A673 (cell line): ENCODE results near the gene E2F7. TPM values are rescaled to one million over a fixed set of nuclear protein-coding genes. Genes with fewer than 3 reads are reported as not detected.

Experiments
- BruUV-seq: library from RNA; stranded (reverse); fragments of 400-500 nt; replicated peaks from 2 replicates; lab custom pipeline; 2021; lab: Mats Ljungman, UMichigan
- CTCF ChIA-PET: fragments of 300-600 bp; sonication (Branson Sonifier 250); formaldehyde crosslinking; loops from one replicate; lab custom pipeline; 2022; ENCODE audit warnings: antibody characterized with exemption; lab: Charles Lee
- POLR2A ChIA-PET: fragments of 300-600 bp; sonication (Branson Sonifier 250); formaldehyde crosslinking; loops from one replicate; lab custom pipeline; 2022; ENCODE audit warnings: antibody characterized with exemption; ENCODE audit not compliant: low non-redundant PET; lab: Charles Lee
- DNase-seq: peaks from one replicate; pipeline ENCODE4 v3.0.0-alpha.2; 2015; ENCODE audit warnings: low spot score
- H3K27ac ChIP-seq: fragments of 200-600 bp; sonication (generic); 2 replicates; pipeline ENCODE4 v1.5.1; 2016; ENCODE audit warnings: mixed run types, low read depth, mild to moderate bottlenecking, mixed read lengths, antibody characterized with exemption, low read length; ENCODE audit not compliant: poor library complexity, severe bottlenecking
- H3K27me3 ChIP-seq: fragments of 200-600 bp; sonication (generic); replicated peaks from 2 replicates; pipeline ENCODE4 v1.6.1; 2017; ENCODE audit warnings: mixed run types, low read depth, mild to moderate bottlenecking, mixed read lengths, antibody characterized with exemption, low read length; ENCODE audit not compliant: insufficient read depth, poor library complexity
- H3K36me3 ChIP-seq: fragments of 200-600 bp; sonication (generic); 2 replicates; pipeline ENCODE4 v1.6.1; 2016; ENCODE audit warnings: mixed run types, mild to moderate bottlenecking, mixed read lengths, antibody characterized with exemption, low read length; ENCODE audit not compliant: insufficient read depth, poor library complexity, severe bottlenecking
- H3K4me1 ChIP-seq: fragments of 200-600 bp; sonication (generic); 2 replicates; pipeline ENCODE4 v1.6.1; 2017; ENCODE audit warnings: mixed run types, mild to moderate bottlenecking, mixed read lengths, antibody characterized with exemption, low read length; ENCODE audit not compliant: insufficient read depth, poor library complexity, severe bottlenecking
- H3K4me3 ChIP-seq: fragments of 200-600 bp; sonication (generic); 2 replicates; pipeline ENCODE4 v1.5.1; 2016; ENCODE audit warnings: low read depth, mixed run types, mild to moderate bottlenecking, mixed read lengths, low read length; ENCODE audit not compliant: poor library complexity, severe bottlenecking
- H3K9me3 ChIP-seq: fragments of 200-600 bp; sonication (generic); 2 replicates; pipeline ENCODE4 v1.6.1; 2016; ENCODE audit warnings: mixed run types, low read depth, mild to moderate bottlenecking, mixed read lengths, antibody characterized with exemption, low read length; ENCODE audit not compliant: poor library complexity, severe bottlenecking
- EZH2 ChIP-seq: fragments of 200-600 bp; sonication (generic); IDR thresholded peaks from 2 replicates; pipeline ENCODE4 v1.6.1; 2017; ENCODE audit warnings: borderline replicate concordance, low read depth, mild to moderate bottlenecking, mixed read lengths, antibody characterized with exemption, low read length; ENCODE audit not compliant: poor library complexity, severe bottlenecking
- intact Hi-C: fragments of 100-400 bp; cut with micrococcal nuclease; formaldehyde crosslinking; loops from one replicate; pipeline ENCODE4 v1.10.0; 2022; ENCODE audit not compliant: unreplicated experiment
- total RNA-seq: library from RNA; stranded (reverse); gene quantifications from 2 replicates; pipeline ENCODE4 v1.2.3, GENCODE V29; 2021
- TF ChIP-seq, protein P1 (sequence below): fragments of 300-800, 200-600 bp; sonication (generic); conservative IDR thresholded peaks from 2 replicates; pipeline ENCODE4 v1.5.1; 2017; ENCODE audit warnings: low read depth, mild to moderate bottlenecking, antibody characterized with exemption, low read length, moderate library complexity, mixed read lengths

Gene E2F7
- total RNA-seq, 1 experiment from 2014 or later, result 26.7 TPM

DNA sequence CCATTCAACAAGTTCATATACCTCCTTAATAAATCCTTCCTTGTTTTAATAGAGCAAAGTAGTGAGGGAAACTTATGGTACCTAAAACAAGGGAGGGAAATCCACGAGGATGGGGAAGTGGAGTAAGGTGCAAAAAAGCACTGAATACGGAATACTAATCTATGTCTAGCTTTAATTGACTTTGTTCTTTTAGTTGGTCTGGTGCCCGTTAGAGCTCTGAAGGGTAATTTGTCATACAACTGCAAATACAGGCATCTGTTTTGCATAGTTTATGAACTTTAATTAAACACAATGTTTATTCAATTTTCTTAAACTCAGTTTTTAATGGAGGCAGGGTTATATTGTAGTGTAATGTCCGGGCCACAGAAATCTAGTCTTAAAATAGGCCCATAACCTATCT is 67.0 kb downstream of the E2F7 start:
- POLR2A ChIA-PET, result interaction anchor here (0.5 kb wide), 1 partner anchor 83 kb away, joined by 3 read pairs; no protein-coding TSS in a partner anchor

DNA sequence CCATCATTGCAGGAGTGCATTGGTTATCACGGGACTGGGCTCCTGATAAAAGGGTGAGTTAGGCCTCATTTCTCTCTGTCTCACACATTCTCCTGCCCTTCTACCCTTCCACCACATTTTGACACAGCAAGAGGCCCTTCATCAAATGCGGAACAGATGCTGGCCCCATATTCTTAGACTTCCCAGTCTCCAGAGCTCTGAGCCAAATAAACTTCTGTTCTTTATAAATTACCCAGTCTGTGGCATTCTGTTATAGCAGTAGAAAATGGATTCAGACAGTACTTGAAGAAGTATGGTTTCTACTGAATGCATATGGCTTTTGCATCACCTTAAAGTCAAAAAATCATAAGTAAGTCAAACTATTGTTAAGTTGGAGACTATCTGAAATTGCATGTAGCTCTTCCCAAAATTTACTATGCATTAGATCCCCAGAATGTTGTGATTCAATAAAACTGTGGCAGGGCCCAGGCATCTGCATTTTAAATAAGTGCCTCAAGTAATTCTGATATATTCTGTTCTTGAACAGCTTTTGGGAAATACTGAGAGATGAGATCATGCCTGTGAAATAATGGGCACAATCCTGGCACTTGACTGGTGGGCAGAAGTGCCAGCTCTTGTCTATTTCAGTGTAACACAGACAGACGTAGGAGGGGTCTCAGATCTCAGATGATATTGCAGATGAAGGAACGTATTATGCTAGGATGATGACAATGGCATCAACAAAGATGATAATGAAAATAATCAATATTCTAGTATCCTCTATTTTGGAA is 68.2 kb downstream of the E2F7 start:
- intact Hi-C loops, result no loop called here
- TF ChIP-seq EZH2, result no peak
- TF ChIP-seq, protein P1, sequence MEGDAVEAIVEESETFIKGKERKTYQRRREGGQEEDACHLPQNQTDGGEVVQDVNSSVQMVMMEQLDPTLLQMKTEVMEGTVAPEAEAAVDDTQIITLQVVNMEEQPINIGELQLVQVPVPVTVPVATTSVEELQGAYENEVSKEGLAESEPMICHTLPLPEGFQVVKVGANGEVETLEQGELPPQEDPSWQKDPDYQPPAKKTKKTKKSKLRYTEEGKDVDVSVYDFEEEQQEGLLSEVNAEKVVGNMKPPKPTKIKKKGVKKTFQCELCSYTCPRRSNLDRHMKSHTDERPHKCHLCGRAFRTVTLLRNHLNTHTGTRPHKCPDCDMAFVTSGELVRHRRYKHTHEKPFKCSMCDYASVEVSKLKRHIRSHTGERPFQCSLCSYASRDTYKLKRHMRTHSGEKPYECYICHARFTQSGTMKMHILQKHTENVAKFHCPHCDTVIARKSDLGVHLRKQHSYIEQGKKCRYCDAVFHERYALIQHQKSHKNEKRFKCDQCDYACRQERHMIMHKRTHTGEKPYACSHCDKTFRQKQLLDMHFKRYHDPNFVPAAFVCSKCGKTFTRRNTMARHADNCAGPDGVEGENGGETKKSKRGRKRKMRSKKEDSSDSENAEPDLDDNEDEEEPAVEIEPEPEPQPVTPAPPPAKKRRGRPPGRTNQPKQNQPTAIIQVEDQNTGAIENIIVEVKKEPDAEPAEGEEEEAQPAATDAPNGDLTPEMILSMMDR, result no peak
- H3K4me1 ChIP-seq, result no peaks in the 10 kb centered on the region
- no peak overlapping the region for H3K4me3 ChIP-seq
- DNase-seq, result no peak
- no peaks in the 10 kb centered on the region for H3K27me3 ChIP-seq
- no peaks in the 10 kb centered on the region for H3K9me3 ChIP-seq
- no peaks in the 10 kb centered on the region for H3K36me3 ChIP-seq
- BruUV-seq, result no TSS peak
- H3K27ac ChIP-seq, result no peak overlapping the region
- ChIA-PET POLR2A (no interaction called here), CTCF (no interaction called here)

More for the DNA sequence above, 67.0 kb downstream of the E2F7 start:
- no peak for DNase-seq
- BruUV-seq, result no TSS peak
- CTCF ChIA-PET, result no interaction called here
- Histone ChIP-seq H3K27ac (no peak overlapping the region), H3K4me1 (no peaks in the 10 kb centered on the region), H3K4me3 (no peak overlapping the region), H3K27me3 (no peaks in the 10 kb centered on the region), H3K9me3 (no peaks in the 10 kb centered on the region), H3K36me3 (no peaks in the 10 kb centered on the region)
- no peak for TF ChIP-seq EZH2
- TF ChIP-seq, protein P1, result no peak
- intact Hi-C loops, result no loop called here

DNA sequence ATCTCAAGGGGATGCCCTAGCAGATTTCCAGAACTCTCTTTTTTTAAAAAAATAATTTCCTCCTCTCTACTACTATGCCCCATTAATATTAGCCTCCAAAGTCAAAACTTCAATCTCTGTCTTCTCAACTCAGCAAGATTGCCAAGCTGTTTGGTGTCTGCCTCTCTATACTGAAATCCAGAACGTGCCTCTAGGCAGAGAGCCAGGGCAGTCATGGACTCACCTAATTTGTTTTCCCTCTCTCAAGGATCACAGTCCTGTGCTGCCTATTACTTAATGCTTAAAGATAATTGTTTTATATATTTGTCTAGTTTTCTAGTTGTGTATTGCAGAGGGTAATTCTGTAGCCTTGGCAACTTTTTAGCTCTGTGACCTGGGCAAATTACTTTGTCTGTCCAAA is 74.7 kb downstream of the E2F7 start:
- no peaks in the 10 kb centered on the region for H3K9me3 ChIP-seq
- ChIA-PET CTCF (no interaction called here), POLR2A (no interaction called here)
- no peak for TF ChIP-seq EZH2
- TF ChIP-seq, protein P1, result no peak
- intact Hi-C loops, result no loop called here
- DNase-seq, result no peak
- peaks cover 10% of the 10 kb centered on the region for H3K4me1 ChIP-seq
- no peak overlapping the region for H3K27ac ChIP-seq
- no peak overlapping the region for H3K4me3 ChIP-seq
- no TSS peak for BruUV-seq
- no peaks in the 10 kb centered on the region for H3K27me3 ChIP-seq
- H3K36me3 ChIP-seq, result no peaks in the 10 kb centered on the region
